B cell (primary cell): ENCODE results near the gene ACOT11. TPM values are rescaled to one million over a fixed set of nuclear protein-coding genes. Genes with fewer than 3 reads are reported as not detected.

Experiments used
- ATAC-seq: fragments of 200-7000 bp; cut with Tn5 transposase; one replicate; pipeline ENCODE4 v1.10.0; 2021; ENCODE audit warnings: low read depth, mild to moderate bottlenecking, moderate number of reproducible peaks, moderate library complexity
- CTCF ChIA-PET: fragments of 350-600 bp; sonication (Branson Sonifier 250); formaldehyde crosslinking; loops from one replicate; lab custom pipeline; 2021; ENCODE audit warnings: antibody characterized with exemption, inconsistent platforms; lab: Charles Lee
- POLR2A ChIA-PET: fragments of 350-600 bp; sonication (Branson Sonifier 250); formaldehyde crosslinking; loops from one replicate; lab custom pipeline; 2021; ENCODE audit warnings: antibody characterized with exemption; lab: Charles Lee
- DNase-seq: peaks from one replicate; pipeline ENCODE4 v3.0.0; 2013
- H2AFZ ChIP-seq: 2 replicates; pipeline ENCODE4 v1.6.1; 2012; ENCODE audit warnings: mild to moderate bottlenecking, low read depth, low read length; ENCODE audit not compliant: insufficient read depth, poor library complexity, severe bottlenecking
- H3K27ac ChIP-seq, 2 donors: 1 replicate in 1 of 2; 2 replicates in 1 of 2; pipeline ENCODE4 v1.5.1; 2012 to 2013; ENCODE audit warnings: low read length in 2 of 2, mild to moderate bottlenecking in 2 of 2, moderate library complexity in 1 of 2
- H3K27me3 ChIP-seq, 4 experiments: fragments of 200-600 bp in 1 of 4; sonication (generic) in 1 of 4; replicated peaks in 1 of 4; 1 replicate in 2 of 4; 2 replicates in 2 of 4; pipeline versions ENCODE4 v1.6.1 to v1.7.0; 2013 to 2016; ENCODE audit warnings: low read length in 3 of 4, mild to moderate bottlenecking in 2 of 4, mixed read lengths in 1 of 4, moderate library complexity in 1 of 4; ENCODE audit not compliant: insufficient read depth in 4 of 4, control insufficient read depth in 3 of 4; ENCODE audit errors: control extremely low read depth in 1 of 4
- H3K36me3 ChIP-seq, 2 experiments: replicated peaks in 1 of 2; 1 replicate in 1 of 2; 2 replicates in 1 of 2; pipeline versions ENCODE4 v1.6.1 to v1.7.1; 2013; ENCODE audit warnings: low read length in 1 of 2; ENCODE audit not compliant: insufficient read depth in 2 of 2, control insufficient read depth in 1 of 2; ENCODE audit errors: control extremely low read depth in 1 of 2, extremely low read depth in 1 of 2
- H3K4me1 ChIP-seq, 2 donors: fragments of 200-600 bp in 1 of 2; sonication (generic) in 1 of 2; 1 replicate in 1 of 2; 2 replicates in 1 of 2; pipeline versions ENCODE4 v1.5.1 to v1.6.1; 2013 to 2017; ENCODE audit warnings: low read length in 2 of 2; ENCODE audit not compliant: control insufficient read depth in 2 of 2, insufficient read depth in 2 of 2
- H3K4me2 ChIP-seq: replicated peaks from 2 replicates; pipeline ENCODE3; 2012; ENCODE audit warnings: mild to moderate bottlenecking, low read depth, low read length; ENCODE audit not compliant: poor library complexity, severe bottlenecking
- H3K4me3 ChIP-seq, 5 experiments: fragments of 200-600 bp in 1 of 5; sonication (generic) in 1 of 5; 1 replicate in 3 of 5; 2 replicates in 2 of 5; pipeline versions ENCODE4 v1.5.1 to v1.7.0; 2011 to 2016; ENCODE audit warnings: low read length in 4 of 5, mild to moderate bottlenecking in 4 of 5, low read depth in 2 of 5, control low read depth in 1 of 5, moderate library complexity in 1 of 5; ENCODE audit not compliant: insufficient read depth in 1 of 5; ENCODE audit errors: control extremely low read depth in 1 of 5, extremely low read depth in 1 of 5
- H3K79me2 ChIP-seq: fragments of 200-600 bp; sonication (generic); one replicate; pipeline ENCODE4 v1.6.0; 2016; ENCODE audit warnings: low read length; ENCODE audit not compliant: control insufficient read depth, insufficient read depth
- H3K9ac ChIP-seq: fragments of 200-600 bp; sonication (generic); 2 replicates; pipeline ENCODE4 v1.6.1; 2017; ENCODE audit warnings: mild to moderate bottlenecking, low read length, moderate library complexity
- H3K9me3 ChIP-seq, 3 donors: one replicate each; pipeline versions ENCODE4 v1.6.1 to v1.7.1; 2013; ENCODE audit warnings: low read length in 2 of 3; ENCODE audit not compliant: control insufficient read depth in 2 of 3, insufficient read depth in 1 of 3; ENCODE audit errors: control extremely low read depth in 1 of 3
- H4K20me1 ChIP-seq: 2 replicates; pipeline ENCODE4 v1.6.0; 2012; ENCODE audit warnings: mild to moderate bottlenecking, low read length; ENCODE audit not compliant: insufficient read depth, control insufficient read depth, poor library complexity, severe bottlenecking
- H3K27ac Mint-ChIP-seq: one replicate; pipeline ENCODE4 v1.8.0; 2021; ENCODE audit warnings: mixed read lengths
- H3K27me3 Mint-ChIP-seq: one replicate; pipeline ENCODE4 v1.8.0; 2021; ENCODE audit warnings: mixed read lengths
- H3K4me1 Mint-ChIP-seq: one replicate; pipeline ENCODE4 v1.8.0; 2021; ENCODE audit warnings: mixed read lengths
- H3K4me3 Mint-ChIP-seq: one replicate; pipeline ENCODE4 v1.8.0; 2021; ENCODE audit warnings: mixed read lengths
- H3K9me3 Mint-ChIP-seq: one replicate; pipeline ENCODE4 v1.8.0; 2022; ENCODE audit warnings: mixed read lengths; ENCODE audit not compliant: insufficient read depth
- EZH2 ChIP-seq: IDR thresholded peaks from 2 replicates; pipeline ENCODE4 v1.6.1; 2012; ENCODE audit warnings: borderline replicate concordance, low read depth, mild to moderate bottlenecking, moderate library complexity, low read length; ENCODE audit not compliant: insufficient read depth, poor library complexity, severe bottlenecking
- WGBS: methylation state at CpG from one replicate; pipeline ENCODE4 v1.1.5; 2013; ENCODE audit warnings: missing lambda C conversion rate; ENCODE audit not compliant: insufficient coverage; 5-methylcytosine and 5-hydroxymethylcytosine counted together
- intact Hi-C: fragments of 100-400 bp; cut with micrococcal nuclease; formaldehyde crosslinking; loops from one replicate; pipeline ENCODE4 v1.10.0; 2022
- polyA plus RNA-seq: library from polyadenylated mRNA; depleted of rRNA; stranded (reverse); fragments of >200 nt; gene quantifications from 2 replicates; pipeline ENCODE4 v1.2.3, GENCODE V29; 2012
- total RNA-seq, 2 donors: library from RNA; stranded (reverse); fragments of 120-200 nt in 1 of 2; gene quantifications; 1 replicate in 1 of 2; 2 replicates in 1 of 2; pipeline versions ENCODE4 v1.2.3 to v1.2.4, GENCODE V29; 2013 to 2022
- TF ChIP-seq, protein P1 (sequence below): fragments of 200-600 bp; IDR thresholded peaks from one replicate; pipeline ENCODE4 v1.8.0; 2022; ENCODE audit warnings: antibody characterized with exemption, mild to moderate bottlenecking

Gene ACOT11
- total and polyA plus RNA-seq, 2 donors (not counting 1 experiment from before 2014, with no cell fraction given), result 0.03 to 0.07 TPM

DNA sequence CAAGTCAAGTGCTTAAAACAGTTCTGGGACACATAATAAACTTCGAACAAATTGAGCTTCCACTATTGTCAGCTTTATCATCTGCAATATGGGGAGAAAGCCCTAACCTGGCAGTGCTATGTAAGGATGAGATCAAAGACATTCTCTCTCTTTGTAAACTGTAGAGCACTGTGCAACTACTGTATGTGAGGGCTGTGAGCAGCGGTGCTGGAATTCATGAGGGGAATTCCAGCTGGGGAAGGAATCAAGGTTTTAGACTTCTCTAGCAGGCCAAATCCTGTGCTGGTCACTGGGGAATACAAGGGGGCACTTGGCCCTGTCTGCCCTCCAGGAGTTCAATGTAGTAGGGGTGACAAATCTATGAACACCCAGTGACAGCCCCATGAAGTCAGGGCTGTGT, 66.0 kb downstream of the ACOT11 start:
- Histone ChIP-seq H2AFZ (no peak overlapping the region), H3K4me2 (no peak overlapping the region), H3K4me3 (no peak overlapping the region), H3K4me1 (no peaks in the 10 kb centered on the region), H3K79me2 (no peaks in the 10 kb centered on the region), H3K27me3 (no peaks in the 10 kb centered on the region), H3K9ac (no peak overlapping the region), H4K20me1 (no peaks in the 10 kb centered on the region), H3K36me3 (no peaks in the 10 kb centered on the region), H3K9me3 (no peaks in the 10 kb centered on the region), H3K27ac (no peak overlapping the region)
- no peak for DNase-seq
- intact Hi-C loops, result no loop called here
- H3K4me1 Mint-ChIP-seq, result no peaks in the 10 kb centered on the region
- peaks cover 5% of the 10 kb centered on the region for H3K27me3 Mint-ChIP-seq
- POLR2A ChIA-PET, result no interaction called here
- H3K27ac Mint-ChIP-seq, result no peak overlapping the region
- ATAC-seq, result no peak
- TF ChIP-seq, protein P1, sequence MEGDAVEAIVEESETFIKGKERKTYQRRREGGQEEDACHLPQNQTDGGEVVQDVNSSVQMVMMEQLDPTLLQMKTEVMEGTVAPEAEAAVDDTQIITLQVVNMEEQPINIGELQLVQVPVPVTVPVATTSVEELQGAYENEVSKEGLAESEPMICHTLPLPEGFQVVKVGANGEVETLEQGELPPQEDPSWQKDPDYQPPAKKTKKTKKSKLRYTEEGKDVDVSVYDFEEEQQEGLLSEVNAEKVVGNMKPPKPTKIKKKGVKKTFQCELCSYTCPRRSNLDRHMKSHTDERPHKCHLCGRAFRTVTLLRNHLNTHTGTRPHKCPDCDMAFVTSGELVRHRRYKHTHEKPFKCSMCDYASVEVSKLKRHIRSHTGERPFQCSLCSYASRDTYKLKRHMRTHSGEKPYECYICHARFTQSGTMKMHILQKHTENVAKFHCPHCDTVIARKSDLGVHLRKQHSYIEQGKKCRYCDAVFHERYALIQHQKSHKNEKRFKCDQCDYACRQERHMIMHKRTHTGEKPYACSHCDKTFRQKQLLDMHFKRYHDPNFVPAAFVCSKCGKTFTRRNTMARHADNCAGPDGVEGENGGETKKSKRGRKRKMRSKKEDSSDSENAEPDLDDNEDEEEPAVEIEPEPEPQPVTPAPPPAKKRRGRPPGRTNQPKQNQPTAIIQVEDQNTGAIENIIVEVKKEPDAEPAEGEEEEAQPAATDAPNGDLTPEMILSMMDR, result no peak
- TF ChIP-seq EZH2, result no peak
- WGBS, result 71% methylated on average over 1 of the region's 2 CpGs
- CTCF ChIA-PET, result no interaction called here
- H3K4me3 Mint-ChIP-seq, result no peak overlapping the region
- no peaks in the 10 kb centered on the region for H3K9me3 Mint-ChIP-seq

DNA sequence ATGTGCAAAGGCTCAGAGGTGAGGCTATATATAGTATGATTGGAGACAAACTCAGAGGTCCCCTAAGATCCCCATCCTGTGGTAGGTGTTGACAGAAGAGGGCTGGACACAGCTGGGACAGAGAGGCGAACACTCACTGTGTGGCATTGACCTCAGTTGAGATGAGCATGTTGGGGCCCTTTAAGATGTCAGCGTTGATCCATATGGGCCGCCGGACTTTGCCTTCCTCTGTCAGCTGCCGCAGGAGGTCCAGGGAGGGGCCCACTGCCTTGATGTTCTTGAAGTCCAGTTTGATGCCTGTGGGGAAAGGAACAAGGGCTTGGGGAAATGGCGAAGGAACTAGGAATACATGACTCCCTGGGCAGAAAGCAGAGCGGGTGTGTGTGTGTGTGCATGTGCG, 66.5 kb downstream of the ACOT11 start:
- WGBS, result 92% methylated on average over 8 of the region's 8 CpGs
- Histone ChIP-seq H3K4me3 (no peak overlapping the region), H3K27ac (no peak overlapping the region), H3K36me3 (no peaks in the 10 kb centered on the region), H3K79me2 (no peaks in the 10 kb centered on the region), H3K27me3 (no peaks in the 10 kb centered on the region), H3K9me3 (no peaks in the 10 kb centered on the region), H2AFZ (no peak overlapping the region), H4K20me1 (no peaks in the 10 kb centered on the region), H3K9ac (no peak overlapping the region), H3K4me1 (no peaks in the 10 kb centered on the region), H3K4me2 (no peak overlapping the region)
- no peak for DNase-seq
- H3K4me3 Mint-ChIP-seq, result no peak overlapping the region
- H3K9me3 Mint-ChIP-seq, result no peaks in the 10 kb centered on the region
- intact Hi-C loops, result no loop called here
- TF ChIP-seq, protein P1, result no peak
- TF ChIP-seq EZH2, result no peak
- H3K27me3 Mint-ChIP-seq, result peaks cover 5% of the 10 kb centered on the region
- ChIA-PET CTCF (no interaction called here), POLR2A (no interaction called here)
- ATAC-seq, result no peak
- no peak overlapping the region for H3K27ac Mint-ChIP-seq
- H3K4me1 Mint-ChIP-seq, result no peaks in the 10 kb centered on the region
